ENCODE measurements around the gene GPR141. TPM values are rescaled to one million over a fixed set of nuclear protein-coding genes. Genes with fewer than 3 reads are reported as not detected.

The GPR141 gene
- total RNA-seq, 1 donor from 2014 or later = 2.4 TPM

- no peak for DNase-seq (ENCODE audit: low spot score)
Measured at GRCh38 chr7:37782166-37782565, 98.6 kb downstream of the GPR141 start.

DNA sequence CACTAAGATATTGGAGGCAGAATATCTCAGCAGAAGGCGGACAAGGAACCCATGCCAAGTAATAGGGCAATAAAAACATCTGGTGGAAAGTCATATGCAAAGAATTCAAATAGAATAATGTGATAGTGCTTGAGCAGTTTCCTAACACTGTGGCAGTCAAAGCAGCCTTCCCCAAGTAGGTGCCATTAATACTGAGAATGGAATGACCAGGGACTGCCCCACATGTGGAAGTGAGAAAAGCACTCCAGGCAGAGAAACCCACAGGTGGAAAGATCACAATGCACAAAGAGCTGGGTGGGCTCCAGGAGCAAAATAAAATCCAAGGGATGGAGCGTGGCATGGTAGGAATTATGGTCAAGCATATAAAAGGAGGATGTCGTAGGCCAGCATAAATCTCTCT lies 100.4 kb downstream of the GPR141 start:
- no peak for DNase-seq (ENCODE audit: low spot score)

GRCh38 chr7:37786741-37787569 lies 103.4 kb downstream of the GPR141 start:
- DNase-seq (ENCODE audit: low spot score) = no peak

Other genes with a start within 250 kb of the GPR141 start
- 69.6 TPM for gene ELMO1, start 234.9 kb upstream of the GPR141 start, total RNA-seq (ENCODE audit: insufficient read depth, low replicate concordance)
- not detected for gene NME8, start 164.8 kb downstream of the GPR141 start, total RNA-seq (ENCODE audit: insufficient read depth, low replicate concordance)
- 3.4 TPM for gene SFRP4, start 233.1 kb downstream of the GPR141 start, total RNA-seq (ENCODE audit: insufficient read depth, low replicate concordance)
- gene EPDR1, start 236.9 kb downstream of the GPR141 start, total RNA-seq (ENCODE audit: insufficient read depth, low replicate concordance) = 13.0 TPM

Data from umbilical cord (tissue), 2 donors.